ENCODE results near the gene SNRPA.

SNRPA gene

DNA sequence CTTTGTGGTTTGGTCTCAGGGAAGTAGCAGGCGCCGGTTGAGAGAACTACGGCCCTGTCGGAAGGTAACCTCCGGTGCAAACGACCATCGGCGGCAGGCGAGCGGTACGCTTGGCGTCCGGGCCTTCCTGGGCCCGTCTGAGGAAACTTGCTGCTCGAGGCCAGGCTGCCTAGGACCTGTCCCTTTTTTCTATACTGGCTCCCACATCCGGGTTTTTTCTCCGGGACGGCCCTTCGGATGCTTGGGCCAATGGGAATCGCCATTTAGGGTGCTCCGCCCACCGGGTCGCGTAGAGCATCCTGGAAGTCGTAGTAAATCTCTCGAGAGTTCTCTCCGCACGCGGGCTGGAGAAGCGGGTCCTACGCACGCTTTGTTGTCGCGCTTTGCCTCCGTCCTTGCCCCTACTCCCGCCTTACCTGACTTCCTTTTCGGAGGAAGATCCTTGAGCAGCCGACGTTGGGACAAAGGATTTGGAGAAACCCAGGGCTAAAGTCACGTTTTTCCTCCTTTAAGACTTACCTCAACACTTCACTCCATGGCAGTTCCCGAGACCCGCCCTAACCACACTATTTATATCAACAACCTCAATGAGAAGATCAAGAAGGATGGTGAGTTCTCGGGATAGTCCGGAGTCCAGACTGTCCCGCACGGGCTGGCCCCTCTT, at the start of gene SNRPA:
Gene SNRPA (plus strand): TSS at position 330 of the 664 bp plus-strand sequence. CDS start 206 bp downstream, at position 536.
- DNase-seq = peak; percentile 99

DNA sequence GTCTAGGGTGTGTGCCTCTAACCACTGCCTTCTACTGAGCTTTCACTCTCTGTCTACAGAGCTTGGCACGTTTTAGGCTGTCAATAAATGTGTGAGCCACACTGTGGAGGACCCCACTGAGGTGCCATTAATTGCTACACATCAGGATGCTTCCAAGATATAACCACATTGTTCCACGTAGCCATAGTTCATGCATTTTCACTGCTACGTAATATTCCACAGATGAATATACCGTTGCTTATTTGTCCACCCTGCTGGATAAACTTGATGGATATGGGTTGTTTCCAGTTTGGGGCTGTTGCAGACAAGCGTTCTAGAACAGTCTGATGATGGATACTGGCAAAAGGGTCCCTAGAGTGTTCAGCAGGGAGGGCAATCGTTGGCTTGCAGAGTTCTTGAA, 49.2 kb upstream of the SNRPA start:
- no peak for DNase-seq

DNA sequence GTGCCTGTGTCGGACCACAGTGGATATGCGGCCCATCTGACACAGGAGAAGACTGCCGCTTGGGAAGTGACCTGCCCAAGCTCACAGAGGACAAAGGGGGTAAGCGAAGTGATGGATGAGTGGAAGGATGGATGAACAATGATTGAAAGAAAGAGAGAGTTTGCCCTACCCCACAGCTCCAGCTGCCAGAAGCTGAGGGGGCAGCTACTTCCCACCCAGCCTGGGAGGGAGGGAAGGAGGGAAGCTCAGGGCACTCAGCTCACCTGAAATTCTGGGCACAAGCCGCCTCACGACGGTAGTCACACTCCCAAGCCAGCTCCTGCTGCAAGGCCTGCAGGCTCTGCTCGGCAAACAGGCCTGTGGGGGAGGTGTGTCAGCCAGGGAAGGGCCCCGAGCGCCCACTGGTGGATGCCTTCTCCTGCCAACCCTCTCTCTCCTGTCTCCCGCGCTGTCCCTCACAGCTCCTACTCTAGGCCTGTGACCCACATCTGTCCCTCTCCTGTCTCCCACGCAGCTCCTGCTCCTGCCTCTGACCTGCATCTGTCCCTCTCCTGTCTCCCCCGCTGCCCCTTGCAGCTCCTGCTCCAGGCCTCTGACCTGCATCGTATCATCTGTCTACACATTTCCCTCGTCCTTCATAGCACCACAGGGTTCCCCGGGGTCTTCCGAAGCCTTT, 48.5 kb upstream of the SNRPA start:
- DNase-seq = no peak

- DNase-seq = no peak
Observed at GRCh38 chr19:40703029-40703755, 47.8 kb upstream of the SNRPA start.

DNA sequence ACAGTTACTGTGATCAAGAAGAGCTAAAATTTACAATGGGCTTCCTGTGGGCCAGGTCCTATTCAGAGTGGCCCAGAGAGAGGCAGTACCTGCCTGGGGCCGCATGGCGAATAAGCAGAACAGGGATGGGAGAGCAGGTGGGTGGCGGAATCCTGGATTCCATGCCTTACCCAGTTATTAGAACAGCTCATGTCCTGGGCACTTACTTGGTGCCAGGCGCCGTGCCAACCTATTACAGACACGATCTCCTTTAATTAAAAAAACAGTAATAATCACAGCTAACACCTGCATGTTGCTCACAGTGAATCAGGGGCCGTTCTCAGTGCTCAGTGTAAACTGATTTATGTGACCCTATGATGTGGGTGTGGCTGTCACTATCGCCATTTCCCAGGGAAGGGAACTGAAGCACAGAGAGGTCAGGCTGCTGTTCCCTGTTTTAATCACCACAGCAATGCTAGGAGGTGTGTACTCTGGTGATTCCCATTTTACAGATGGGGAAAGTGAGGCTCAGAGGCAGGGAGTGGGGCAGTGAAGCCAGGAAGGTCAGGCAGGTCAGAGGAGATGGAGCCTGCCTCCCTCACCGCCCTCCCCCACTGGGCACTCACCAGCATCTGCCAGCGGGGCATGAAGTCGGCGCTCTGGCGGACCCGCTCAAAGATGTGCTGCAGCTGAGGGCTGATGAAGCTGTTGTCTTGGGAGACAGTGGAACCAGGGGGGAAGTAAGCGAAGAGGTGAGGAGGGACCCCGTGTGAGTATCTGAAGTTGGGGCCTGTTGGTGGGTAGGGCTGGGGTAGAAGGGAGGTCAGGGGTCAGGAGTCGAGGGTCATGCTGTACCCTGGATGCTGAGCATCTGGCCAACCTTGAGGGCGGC, 46.3 kb upstream of the SNRPA start:
- DNase-seq = peak; percentile 8

DNA sequence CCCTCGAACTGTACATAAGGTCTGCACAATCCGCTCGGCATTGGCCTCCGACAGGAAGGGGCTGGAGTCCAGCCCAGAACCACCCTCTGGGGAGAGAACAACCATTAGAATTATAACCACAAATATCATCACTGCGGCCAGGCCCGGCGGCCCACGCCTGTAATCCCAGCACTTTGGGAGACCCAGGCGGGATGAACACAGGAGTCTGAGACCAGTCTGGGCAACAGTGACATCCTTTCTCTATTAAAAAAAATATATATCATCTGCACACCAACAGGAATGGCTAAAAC, 45.7 kb upstream of the SNRPA start:
- no peak for DNase-seq

DNA sequence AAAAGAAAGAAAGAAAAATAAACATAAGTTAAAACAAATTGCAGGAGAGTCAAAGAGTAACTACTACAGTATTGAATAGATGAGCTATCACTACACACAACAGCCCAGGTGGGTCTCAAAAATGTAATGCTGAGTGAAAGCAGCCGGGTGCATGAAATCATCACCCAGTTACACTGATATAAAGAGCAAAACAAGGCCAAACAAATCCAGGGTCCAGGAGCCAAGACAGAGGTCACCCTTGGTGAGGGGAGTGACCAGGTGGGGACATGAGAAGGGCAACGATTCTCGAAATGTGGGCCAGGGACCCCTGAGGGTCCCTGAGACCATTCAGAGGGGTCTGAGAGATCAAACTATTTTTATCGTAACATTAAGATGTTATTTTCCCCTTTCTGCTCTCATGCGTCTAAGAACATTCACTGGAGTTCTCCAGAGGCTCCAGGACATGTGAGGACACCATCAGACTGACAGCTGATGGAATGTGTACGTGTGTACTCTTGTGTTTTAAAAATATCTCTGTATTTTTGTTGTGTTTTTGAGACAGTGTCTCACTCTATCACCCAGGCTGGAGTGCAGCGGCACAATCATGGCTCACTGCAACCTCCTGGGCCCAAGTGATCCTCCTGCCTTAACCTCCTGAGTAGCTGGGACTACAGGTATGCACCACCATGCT, 44.9 kb upstream of the SNRPA start:
- DNase-seq = no peak

DNA sequence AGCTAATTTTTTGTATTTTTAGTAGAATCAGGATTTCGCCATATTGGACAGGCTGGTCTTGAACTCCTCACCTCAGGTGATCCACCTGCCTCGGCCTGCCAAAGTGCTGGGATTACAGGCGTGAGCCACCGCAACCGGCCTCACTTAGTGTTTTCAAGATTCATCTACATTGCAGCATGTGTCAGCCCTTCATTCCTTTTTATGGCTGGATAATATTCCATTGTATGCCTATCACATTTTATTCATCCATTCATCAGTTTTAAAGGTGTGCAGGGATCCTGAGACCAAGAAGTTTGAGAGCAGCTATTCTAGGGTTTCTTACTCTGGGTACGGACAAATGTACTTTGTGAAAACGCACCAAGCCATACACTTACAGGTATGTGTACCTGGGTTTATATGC, 43.4 kb upstream of the SNRPA start:
- no peak for DNase-seq

DNA sequence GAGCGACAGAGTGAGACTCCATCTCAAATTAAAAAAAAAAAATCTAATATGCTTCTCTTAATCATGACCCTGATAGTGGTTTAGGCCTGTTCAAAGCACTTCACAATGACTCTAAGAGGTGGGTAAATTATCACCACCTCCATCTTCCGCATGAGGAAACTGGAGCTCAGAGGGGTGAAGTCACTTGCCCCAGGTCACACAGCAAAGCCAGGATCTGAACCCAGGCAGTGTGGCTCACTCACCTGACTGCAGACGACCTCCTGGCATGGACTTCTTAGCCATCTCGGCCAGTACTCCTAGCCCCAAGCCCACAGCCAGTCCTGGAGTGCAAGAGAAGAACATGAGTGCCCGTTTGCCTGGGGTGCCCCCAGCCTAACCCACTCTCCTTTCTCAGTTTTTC, 41.2 kb upstream of the SNRPA start:
- no peak for DNase-seq

DNA sequence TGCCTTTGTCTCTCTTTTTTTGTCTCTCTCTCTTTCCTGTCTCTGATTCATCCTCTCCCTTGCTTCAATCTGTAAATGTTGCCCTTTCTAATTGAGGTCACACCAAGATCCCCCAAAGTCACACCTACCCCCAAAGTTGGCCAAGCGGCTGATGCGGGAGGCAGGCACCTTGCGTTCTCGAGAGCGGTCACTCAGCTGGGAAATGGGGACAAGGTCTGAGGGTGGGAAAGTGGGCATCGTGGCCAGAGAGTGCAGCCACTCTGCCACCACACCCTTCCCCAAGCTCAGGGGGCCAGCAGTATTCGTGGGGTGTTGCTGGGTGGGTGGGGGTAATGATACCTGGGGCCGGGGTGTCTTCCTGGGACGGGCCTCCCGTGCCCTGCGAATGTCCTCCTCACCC, 37.1 kb upstream of the SNRPA start:
- DNase-seq = no peak

GRCh38 chr19:40714441-40715299, 36.3 kb upstream of the SNRPA start:
- peak; percentile 97 for DNase-seq

DNA sequence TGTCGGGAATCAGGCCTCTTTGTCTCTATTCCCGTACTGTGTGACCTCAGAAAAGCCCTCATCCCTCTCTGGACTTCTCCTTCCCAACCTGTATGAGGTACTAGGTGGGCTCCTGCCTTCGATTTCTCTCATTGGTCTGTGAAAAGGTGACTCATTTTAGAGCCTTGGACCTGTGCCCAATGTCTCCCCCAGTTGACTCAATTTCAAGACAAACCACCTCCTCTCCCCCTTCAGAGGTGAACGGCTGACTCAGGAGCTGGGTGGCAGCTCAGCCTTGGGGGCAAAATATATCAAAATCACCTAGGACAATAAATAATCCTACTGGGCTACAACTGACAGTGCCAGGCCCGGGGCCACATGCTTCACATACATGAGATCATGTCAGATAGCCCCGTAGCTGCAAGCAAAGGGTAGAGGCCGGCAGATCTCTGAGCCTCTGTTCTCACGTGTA, 34.9 kb upstream of the SNRPA start:
- peak; percentile 87 for DNase-seq

GRCh38 chr19:40716482-40717324, 34.3 kb upstream of the SNRPA start, which contains the start of the genes COQ8B and ITPKC:
TSS of gene COQ8B (minus strand) at chr19:40716886. CDS start at chr19:40714632, 2,254 bp downstream.
TSS of gene ITPKC (plus strand) at chr19:40717112. CDS start at chr19:40717136, 24 bp downstream.
- peak; percentile 99 for DNase-seq

GRCh38 chr19:40717325-40717879, 33.6 kb upstream of the SNRPA start:
- DNase-seq = no peak

- DNase-seq = peak; percentile 42
Observed at GRCh38 chr19:40717880-40718773, 32.9 kb upstream of the SNRPA start.

DNA sequence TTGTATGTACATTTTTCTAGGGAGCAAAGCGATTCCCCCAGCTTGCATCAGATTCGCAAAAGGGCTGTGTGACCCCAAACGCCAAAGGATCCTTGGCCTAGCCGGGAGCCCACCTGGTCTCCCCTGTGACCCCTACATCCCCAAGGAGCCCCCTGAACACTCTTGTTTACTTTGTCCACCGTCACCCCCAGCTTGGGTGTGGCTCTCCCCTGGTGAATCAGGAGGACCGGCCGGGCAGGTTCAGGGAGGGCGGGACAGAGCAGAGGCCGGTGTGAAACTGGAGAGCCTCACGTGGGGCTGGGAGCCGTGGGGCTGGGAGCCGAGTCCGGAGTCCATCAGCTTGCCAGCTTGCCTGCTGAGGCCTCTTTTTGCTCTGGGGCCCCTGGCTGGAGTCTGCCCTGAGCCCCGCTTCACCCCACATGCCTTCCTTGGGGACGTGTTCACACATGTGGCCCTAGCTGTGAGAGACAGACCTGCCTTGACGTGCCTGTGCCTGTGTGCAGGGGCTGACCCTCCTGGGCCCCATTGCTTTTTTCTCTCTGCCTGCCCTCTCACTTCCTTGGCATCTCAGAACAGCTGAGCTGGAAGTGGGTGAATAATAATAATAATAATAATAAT, 32.1 kb upstream of the SNRPA start:
- DNase-seq = peak; percentile 42

DNA sequence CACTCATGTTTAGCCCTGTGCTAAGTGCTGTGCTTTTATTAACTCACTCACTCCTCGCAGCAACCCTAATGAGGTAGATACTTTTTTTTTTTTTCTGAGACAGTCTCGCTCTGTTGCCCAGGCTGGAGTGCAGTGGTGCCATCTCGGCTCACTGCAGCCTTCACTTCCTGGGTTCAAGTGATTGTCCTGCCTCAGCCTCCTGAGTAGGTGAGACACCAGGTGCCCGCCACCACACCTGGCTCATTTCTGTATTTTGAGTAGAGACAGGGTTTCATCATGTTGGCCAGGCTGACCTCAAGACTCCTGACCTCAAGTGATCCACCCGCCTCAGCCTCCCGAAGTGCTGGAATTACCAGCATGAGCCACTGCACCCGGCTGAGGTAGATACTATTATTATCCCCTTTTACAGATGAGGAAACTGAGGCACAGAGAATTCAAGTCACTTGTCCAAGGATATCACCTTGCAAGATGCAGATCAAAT, 31.5 kb upstream of the SNRPA start:
- DNase-seq = no peak

DNA sequence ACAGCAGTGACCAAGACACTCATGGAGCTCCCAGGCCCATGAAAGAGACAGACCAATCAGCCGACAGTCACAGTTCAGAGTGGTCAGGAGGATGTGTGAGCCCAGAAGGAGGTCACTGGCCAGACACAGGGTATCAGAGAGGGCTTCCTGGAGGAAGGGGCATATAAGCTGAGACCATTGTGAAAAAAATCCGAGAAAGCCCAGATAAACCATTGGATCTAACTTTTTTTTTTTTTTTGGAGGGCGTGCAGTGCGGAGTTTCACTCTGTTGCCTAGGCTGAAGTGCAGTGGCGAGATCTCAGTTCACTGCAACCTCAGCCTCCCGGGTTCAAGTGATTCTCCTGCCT, 29.9 kb upstream of the SNRPA start:
- no peak for DNase-seq
